ENCODE measurements around the gene FECH. TPM values are rescaled to one million over a fixed set of nuclear protein-coding genes. Genes with fewer than 3 reads are reported as not detected.
A peak's percentile ranks its signal among the peaks of the same experiment; 100 is the strongest.

FECH gene
- total and polyA plus RNA-seq, 4 donors = 4.5 to 107 (median 20.4) TPM

DNA sequence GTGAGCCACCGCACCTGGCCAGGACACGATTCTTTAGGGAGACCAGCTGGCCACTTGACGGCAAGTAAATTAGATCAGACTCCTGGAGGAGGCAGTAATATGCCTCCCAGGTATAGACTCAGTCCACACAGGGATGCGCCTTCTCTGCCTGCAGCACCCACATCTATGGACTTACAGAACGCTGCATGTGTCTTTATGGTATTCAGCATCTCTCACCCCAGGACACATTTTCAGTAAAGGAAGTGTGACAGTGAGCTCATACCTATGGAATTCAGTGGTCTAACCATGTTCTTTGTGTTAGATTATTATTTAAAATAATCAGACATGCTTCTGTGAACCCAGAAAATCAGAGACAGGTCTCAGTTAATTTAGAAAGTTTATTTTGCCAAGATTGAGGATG, 41.0 kb upstream of the FECH start:
- Histone ChIP-seq H3K27ac (ENCODE audit: low read depth in 1 of 2, low read length in 1 of 2) (no peak overlapping the region), H3K27me3 (ENCODE audit: control insufficient read depth in 3 of 3, insufficient read depth in 3 of 3, low read length in 2 of 3) (no peaks in the 10 kb centered on the region), H3K9me3 (ENCODE audit: control insufficient read depth in 4 of 4, insufficient read depth in 3 of 4, low read length in 3 of 4) (no peaks in the 10 kb centered on the region), H3K4me1 (ENCODE audit: control insufficient read depth in 5 of 5, insufficient read depth in 5 of 5, low read length in 5 of 5) (peaks cover 0 to 4% (median 0%) of the 10 kb centered on the region in 5 donors), H3K4me3 (no peak overlapping the region), H3K9ac (ENCODE audit: insufficient read depth in 1 of 2, low read length in 2 of 2) (no peak overlapping the region), H3K36me3 (ENCODE audit: control insufficient read depth in 4 of 4, insufficient read depth in 4 of 4, low read length in 4 of 4) (no peaks in the 10 kb centered on the region)
- ATAC-seq (ENCODE audit: insufficient read depth, low FRiP score) = no peak
- DNase-seq = no peak
- 85% methylated on average over 5 of the region's 5 CpGs for WGBS, 2 donors
- TF ChIP-seq, protein P1, sequence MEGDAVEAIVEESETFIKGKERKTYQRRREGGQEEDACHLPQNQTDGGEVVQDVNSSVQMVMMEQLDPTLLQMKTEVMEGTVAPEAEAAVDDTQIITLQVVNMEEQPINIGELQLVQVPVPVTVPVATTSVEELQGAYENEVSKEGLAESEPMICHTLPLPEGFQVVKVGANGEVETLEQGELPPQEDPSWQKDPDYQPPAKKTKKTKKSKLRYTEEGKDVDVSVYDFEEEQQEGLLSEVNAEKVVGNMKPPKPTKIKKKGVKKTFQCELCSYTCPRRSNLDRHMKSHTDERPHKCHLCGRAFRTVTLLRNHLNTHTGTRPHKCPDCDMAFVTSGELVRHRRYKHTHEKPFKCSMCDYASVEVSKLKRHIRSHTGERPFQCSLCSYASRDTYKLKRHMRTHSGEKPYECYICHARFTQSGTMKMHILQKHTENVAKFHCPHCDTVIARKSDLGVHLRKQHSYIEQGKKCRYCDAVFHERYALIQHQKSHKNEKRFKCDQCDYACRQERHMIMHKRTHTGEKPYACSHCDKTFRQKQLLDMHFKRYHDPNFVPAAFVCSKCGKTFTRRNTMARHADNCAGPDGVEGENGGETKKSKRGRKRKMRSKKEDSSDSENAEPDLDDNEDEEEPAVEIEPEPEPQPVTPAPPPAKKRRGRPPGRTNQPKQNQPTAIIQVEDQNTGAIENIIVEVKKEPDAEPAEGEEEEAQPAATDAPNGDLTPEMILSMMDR (IDR thresholded peaks at IDR 0.05; ENCODE audit: control extremely low read depth, extremely low read depth) = no peak

DNA sequence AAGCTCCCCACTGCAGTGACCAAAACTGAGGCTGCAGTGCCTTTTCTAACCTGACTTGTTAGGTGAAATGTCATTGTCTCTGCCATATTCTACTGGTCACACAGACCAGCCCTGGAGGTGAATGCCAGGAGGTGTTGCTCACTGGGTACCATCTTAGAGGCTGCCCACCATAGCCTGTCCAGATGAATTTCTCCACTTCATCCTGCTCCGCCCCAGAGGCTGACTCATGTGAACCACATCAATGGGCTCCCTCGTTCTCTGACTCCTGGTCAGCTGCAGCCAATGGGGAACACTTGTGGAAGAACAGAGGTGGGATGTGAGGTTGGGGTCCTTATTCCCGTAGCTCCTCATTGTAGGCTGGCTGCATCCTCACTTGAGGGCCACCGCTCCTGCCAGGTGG, 38.5 kb upstream of the FECH start:
- Histone ChIP-seq H3K27me3 (ENCODE audit: control insufficient read depth in 3 of 3, insufficient read depth in 3 of 3, low read length in 2 of 3) (no peaks in the 10 kb centered on the region), H3K4me3 (no peak overlapping the region), H3K9ac (ENCODE audit: insufficient read depth in 1 of 2, low read length in 2 of 2) (no peak overlapping the region), H3K36me3 (ENCODE audit: control insufficient read depth in 4 of 4, insufficient read depth in 4 of 4, low read length in 4 of 4) (no peaks in the 10 kb centered on the region), H3K4me1 (ENCODE audit: control insufficient read depth in 5 of 5, insufficient read depth in 5 of 5, low read length in 5 of 5) (peaks cover 0 to 9% (median 4%) of the 10 kb centered on the region in 5 donors), H3K27ac (ENCODE audit: low read depth in 1 of 2, low read length in 1 of 2) (no peak overlapping the region), H3K9me3 (ENCODE audit: control insufficient read depth in 4 of 4, insufficient read depth in 3 of 4, low read length in 3 of 4) (no peaks in the 10 kb centered on the region)
- DNase-seq (no peak), ATAC-seq (ENCODE audit: insufficient read depth, low FRiP score) (no peak)
- 82 to 87% methylated on average over 4 of the region's 4 CpGs for WGBS, 2 donors
- TF ChIP-seq, protein P1 (IDR thresholded peaks at IDR 0.05; ENCODE audit: control extremely low read depth, extremely low read depth) = no peak

DNA sequence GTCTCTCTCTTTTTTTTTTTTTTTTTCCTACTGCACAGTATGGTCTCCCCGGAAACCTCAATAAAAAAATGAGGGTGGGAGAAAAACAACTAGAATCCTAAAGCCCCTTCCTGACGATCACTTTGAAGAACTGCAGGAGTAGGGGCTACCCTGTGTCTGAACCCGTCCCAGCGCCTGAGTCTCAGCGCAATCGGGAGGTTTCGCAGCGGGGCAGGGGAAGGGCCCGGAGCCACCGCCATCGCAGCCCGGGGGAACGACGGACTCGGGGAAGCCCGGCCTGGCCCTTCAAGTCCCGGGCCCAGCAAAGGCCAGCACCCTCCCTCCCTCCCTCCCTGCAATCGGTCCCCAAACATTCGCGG, 34.7 kb upstream of the FECH start:
- Histone ChIP-seq H3K9ac (ENCODE audit: insufficient read depth in 1 of 2, low read length in 2 of 2) (peak overlapping the region; percentile 30 to 80), H3K27ac (ENCODE audit: low read depth in 1 of 2, low read length in 1 of 2) (peak overlapping the region; percentile 95 to 96), H3K4me1 (ENCODE audit: control insufficient read depth in 5 of 5, insufficient read depth in 5 of 5, low read length in 5 of 5) (peaks cover 0 to 9% (median 7%) of the 10 kb centered on the region in 5 donors), H3K36me3 (ENCODE audit: control insufficient read depth in 4 of 4, insufficient read depth in 4 of 4, low read length in 4 of 4) (peaks cover 0 to 12% (median 2%) of the 10 kb centered on the region in 4 donors), H3K27me3 (ENCODE audit: control insufficient read depth in 3 of 3, insufficient read depth in 3 of 3, low read length in 2 of 3) (no peaks in the 10 kb centered on the region), H3K9me3 (ENCODE audit: control insufficient read depth in 4 of 4, insufficient read depth in 3 of 4, low read length in 3 of 4) (no peaks in the 10 kb centered on the region), H3K4me3 (peak overlapping the region; percentile 75)
- TF ChIP-seq, protein P1 (IDR thresholded peaks at IDR 0.05; ENCODE audit: control extremely low read depth, extremely low read depth) = no peak
- DNase-seq (peak in 1 of 3 donors; percentile 20), ATAC-seq (ENCODE audit: insufficient read depth, low FRiP score) (peak; percentile 6)
- WGBS, 2 donors = 0 to 1% methylated on average over 17 to 20 of the region's 20 CpGs

DNA sequence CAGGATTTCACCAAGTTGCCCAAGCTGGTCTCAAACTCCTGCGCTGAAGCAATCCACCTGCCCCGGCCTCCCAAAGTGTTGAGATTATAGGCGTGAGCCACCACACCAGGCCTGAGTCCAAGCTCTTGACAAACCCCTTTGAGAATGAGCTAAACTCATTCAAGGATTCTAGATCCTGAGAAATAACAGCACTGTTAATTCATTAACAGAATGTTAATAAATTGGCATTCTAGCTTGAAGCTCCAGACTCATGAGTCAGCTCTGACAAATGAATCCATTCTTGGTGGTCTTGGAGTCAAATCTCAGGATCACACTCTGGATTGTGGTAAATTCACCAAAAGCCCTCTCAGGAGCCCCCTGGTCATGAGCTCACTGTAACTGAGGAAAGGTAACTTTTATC, 33.4 kb upstream of the FECH start:
- ATAC-seq (ENCODE audit: insufficient read depth, low FRiP score) (no peak), DNase-seq (no peak)
- no peaks in the 10 kb centered on the region for H3K27me3 ChIP-seq (ENCODE audit: control insufficient read depth in 3 of 3, insufficient read depth in 3 of 3, low read length in 2 of 3)
- no peak overlapping the region for H3K9ac ChIP-seq (ENCODE audit: insufficient read depth in 1 of 2, low read length in 2 of 2)
- WGBS, 2 donors = 84 to 92% methylated on average over 3 of the region's 3 CpGs
- H3K9me3 ChIP-seq (ENCODE audit: control insufficient read depth in 4 of 4, insufficient read depth in 3 of 4, low read length in 3 of 4) = no peaks in the 10 kb centered on the region
- TF ChIP-seq, protein P1 (IDR thresholded peaks at IDR 0.05; ENCODE audit: control extremely low read depth, extremely low read depth) = no peak
- peaks cover 0 to 9% (median 7%) of the 10 kb centered on the region in 5 donors for H3K4me1 ChIP-seq (ENCODE audit: control insufficient read depth in 5 of 5, insufficient read depth in 5 of 5, low read length in 5 of 5)
- H3K27ac ChIP-seq (ENCODE audit: low read depth in 1 of 2, low read length in 1 of 2) = no peak overlapping the region
- peaks cover 0 to 13% (median 7%) of the 10 kb centered on the region in 4 donors for H3K36me3 ChIP-seq (ENCODE audit: control insufficient read depth in 4 of 4, insufficient read depth in 4 of 4, low read length in 4 of 4)
- H3K4me3 ChIP-seq = no peak overlapping the region

All from lung (tissue), 12 donors.